ENCODE results near the gene VPS51.

GRCh38 chr11:65103476-65103875, 7.5 kb downstream of the VPS51 start:
- TF ChIP-seq POLR2AphosphoS5 (IDR thresholded peaks at IDR 0.05; ENCODE audit: low read depth) = no peak
- no peak for TF ChIP-seq EZH2 (IDR thresholded peaks at IDR 0.05; ENCODE audit: low read depth, unreplicated experiment)
- TF ChIP-seq CTCF (conservative IDR thresholded peaks at IDR 0.05; ENCODE audit: low read depth in 2 of 2) = no peak
- no peak for TF ChIP-seq EZH2phosphoT487 (IDR thresholded peaks at IDR 0.05; ENCODE audit: unreplicated experiment)
- no peak for TF ChIP-seq REST (IDR thresholded peaks at IDR 0.05; ENCODE audit: unreplicated experiment)
- TF ChIP-seq ZNF114 (CRISPR knock-in tag; IDR thresholded peaks at IDR 0.05) = no peak
- TF ChIP-seq CREB1 (CRISPR knock-in tag; IDR thresholded peaks at IDR 0.05; ENCODE audit: low read depth) = no peak
- no peak for TF ChIP-seq JUNB (IDR thresholded peaks at IDR 0.05; ENCODE audit: unreplicated experiment)
- no peak for TF ChIP-seq NANOG (IDR thresholded peaks at IDR 0.05; ENCODE audit: borderline replicate concordance)
- no peak for TF ChIP-seq STAT1 (IDR thresholded peaks at IDR 0.05; ENCODE audit: unreplicated experiment)
- no peak for TF ChIP-seq ETS1 (IDR thresholded peaks at IDR 0.05)
- TF ChIP-seq ZNF331 (CRISPR knock-in tag; IDR thresholded peaks at IDR 0.05; ENCODE audit: low read depth) = no peak
- no peak for TF ChIP-seq ZNF462 (CRISPR knock-in tag; IDR thresholded peaks at IDR 0.05)
